Suprapubic skin (tissue), 4 donors: Measurements from ENCODE around the gene FUT7.

ENCODE experiments used
- CTCF ChIP-seq, 2 donors: fragments of 200-600 bp in 1 of 2; fragments of 450-650 bp in 1 of 2; sonication (generic) in 1 of 2; IDR thresholded peaks; one replicate each; pipeline ENCODE4 v1.5.1; 2016 to 2019; ENCODE audit warnings: antibody characterized with exemption in 2 of 2, mild to moderate bottlenecking in 1 of 2, moderate library complexity in 1 of 2
- POLR2A ChIP-seq, 2 donors: fragments of 450-650 bp; IDR thresholded peaks; one replicate each; pipeline ENCODE4 v1.6.1; 2017; ENCODE audit warnings: antibody characterized with exemption in 2 of 2, mild to moderate bottlenecking in 2 of 2, moderate library complexity in 2 of 2
- POLR2AphosphoS5 ChIP-seq, 3 donors: sonication (generic); formaldehyde crosslinking; IDR thresholded peaks; one replicate each; pipeline ENCODE4 v1.6.1; 2017; ENCODE audit warnings: antibody characterized with exemption in 3 of 3

- TF ChIP-seq CTCF (IDR thresholded peaks at IDR 0.05): no peak
- no peak for TF ChIP-seq POLR2AphosphoS5 (IDR thresholded peaks at IDR 0.05)
- no peak for TF ChIP-seq POLR2A (IDR thresholded peaks at IDR 0.05)
These were observed 12.8 kb upstream of the FUT7 start for GRCh38 chr9:137044502-137045177.
